GM23338 (cell line): ENCODE results near the gene OCEL1. TPM values are rescaled to one million over a fixed set of nuclear protein-coding genes. Genes with fewer than 3 reads are reported as not detected.

Source experiments
- ATAC-seq: fragments of 200-7000 bp; cut with Tn5 transposase; 3 replicates; pipeline ENCODE4 v1.9.1; 2020
- DNase-seq: peaks from one replicate; pipeline ENCODE4 v3.0.0-alpha.2; 2015; ENCODE audit warnings: low spot score
- H2AFZ ChIP-seq: fragments of 200-600 bp; sonication (generic); 2 replicates; pipeline ENCODE4 v1.8.0; 2016; ENCODE audit warnings: antibody characterized with exemption, mild to moderate bottlenecking, moderate library complexity
- H3F3A ChIP-seq: fragments of 200-600 bp; sonication (generic); replicated peaks from 2 replicates; pipeline ENCODE4 v1.8.0; 2017; ENCODE audit warnings: antibody characterized with exemption, mixed run types, low read depth
- H3K27ac ChIP-seq: fragments of 200-600 bp; sonication (generic); 2 replicates; pipeline ENCODE4 v1.6.1; 2016; ENCODE audit warnings: low read depth
- H3K27me3 ChIP-seq: fragments of 200-600 bp; sonication (generic); 2 replicates; pipeline ENCODE4 v1.8.0; 2016; ENCODE audit warnings: mild to moderate bottlenecking, mixed run types, moderate library complexity; ENCODE audit not compliant: insufficient read depth
- H3K36me3 ChIP-seq: fragments of 200-600 bp; sonication (generic); 2 replicates; pipeline ENCODE4 v1.8.0; 2016; ENCODE audit warnings: mild to moderate bottlenecking; ENCODE audit not compliant: insufficient read depth
- H3K4me1 ChIP-seq: fragments of 200-600 bp; sonication (generic); 2 replicates; pipeline ENCODE4 v1.8.0; 2016; ENCODE audit warnings: mild to moderate bottlenecking, moderate library complexity; ENCODE audit not compliant: insufficient read depth
- H3K4me2 ChIP-seq: fragments of 200-600 bp; sonication (generic); 2 replicates; pipeline ENCODE4 v1.7.1; 2017; ENCODE audit warnings: mixed run types
- H3K4me3 ChIP-seq: fragments of 200-600 bp; sonication (generic); 2 replicates; pipeline ENCODE4 v1.6.1; 2016; ENCODE audit warnings: mixed run types
- H3K79me2 ChIP-seq: fragments of 200-600 bp; sonication (generic); replicated peaks from 2 replicates; pipeline ENCODE4 v1.8.0; 2017; ENCODE audit warnings: mild to moderate bottlenecking; ENCODE audit not compliant: insufficient read depth
- H3K9me2 ChIP-seq: fragments of 200-600 bp; sonication (generic); 2 replicates; pipeline ENCODE4 v1.8.0; 2017; ENCODE audit not compliant: insufficient read depth
- H4K20me1 ChIP-seq: fragments of 200-600 bp; sonication (generic); replicated peaks from 2 replicates; pipeline ENCODE4 v1.8.0; 2017; ENCODE audit warnings: mild to moderate bottlenecking; ENCODE audit not compliant: insufficient read depth
- H3K27ac Mint-ChIP-seq: 2 replicates; pipeline ENCODE4 v1.8.0; 2020; ENCODE audit warnings: inconsistent platforms, mild to moderate bottlenecking, moderate library complexity, mixed read lengths
- H3K27me3 Mint-ChIP-seq: 3 replicates; pipeline ENCODE4 v1.8.0; 2022; ENCODE audit warnings: low read depth, mild to moderate bottlenecking, moderate library complexity, mixed read lengths, inconsistent platforms; ENCODE audit not compliant: insufficient read depth, poor library complexity
- H3K36me3 Mint-ChIP-seq: 3 replicates; pipeline ENCODE4 v1.8.0; 2021; ENCODE audit warnings: low read depth, mild to moderate bottlenecking, inconsistent platforms, moderate library complexity, mixed read lengths
- H3K4me1 Mint-ChIP-seq: 3 replicates; pipeline ENCODE4 v1.8.0; 2020; ENCODE audit warnings: mild to moderate bottlenecking, inconsistent platforms, mixed read lengths
- H3K4me3 Mint-ChIP-seq: 3 replicates; pipeline ENCODE4 v1.8.0; 2021; ENCODE audit warnings: moderate library complexity, mild to moderate bottlenecking, inconsistent platforms, mixed read lengths
- H3K9me3 Mint-ChIP-seq: 3 replicates; pipeline ENCODE4 v1.8.0; 2020; ENCODE audit warnings: moderate library complexity, mild to moderate bottlenecking, inconsistent platforms, mixed read lengths
- ETS1 ChIP-seq: IDR thresholded peaks from 2 replicates; pipeline ENCODE4 v1.6.1; 2016; ENCODE audit warnings: antibody characterized with exemption
- EZH2 ChIP-seq: fragments of 200-600 bp; sonication (generic); IDR thresholded peaks from one replicate; pipeline ENCODE4 v1.8.0; 2017; ENCODE audit warnings: antibody characterized with exemption, mild to moderate bottlenecking, low read depth; ENCODE audit not compliant: unreplicated experiment
- EZH2phosphoT487 ChIP-seq: fragments of 200-600 bp; sonication (generic); IDR thresholded peaks from one replicate; pipeline ENCODE4 v1.8.1; 2018; ENCODE audit warnings: antibody characterized with exemption; ENCODE audit not compliant: unreplicated experiment
- POLR2AphosphoS5 ChIP-seq: IDR thresholded peaks from 2 replicates; pipeline ENCODE4 v1.6.1; 2016; ENCODE audit warnings: antibody characterized with exemption, low read depth
- ZNF331 ChIP-seq: fragments of 250-450 bp; sonication (Bioruptor Pico); IDR thresholded peaks from 2 replicates; pipeline ENCODE4 v1.5.0; 2020; ENCODE audit warnings: low read depth, mild to moderate bottlenecking, moderate library complexity
- polyA plus RNA-seq: library from polyadenylated mRNA; unstranded; fragments of >200 nt; fragmentation: Nextera tagmentation; extraction: Ambion mirVana; gene quantifications from 2 replicates; pipeline ENCODE4 v1.2.1, GENCODE V29; 2016
- total RNA-seq: library from RNA; depleted of rRNA; stranded (reverse); fragments of >200 nt; shearing (Covaris generic); gene quantifications from 2 replicates; pipeline ENCODE4 v1.2.3, GENCODE V29; 2014

The OCEL1 gene
- total and polyA plus RNA-seq, 2 experiments from 2014 or later, result 12.7 to 47.4 TPM

DNA sequence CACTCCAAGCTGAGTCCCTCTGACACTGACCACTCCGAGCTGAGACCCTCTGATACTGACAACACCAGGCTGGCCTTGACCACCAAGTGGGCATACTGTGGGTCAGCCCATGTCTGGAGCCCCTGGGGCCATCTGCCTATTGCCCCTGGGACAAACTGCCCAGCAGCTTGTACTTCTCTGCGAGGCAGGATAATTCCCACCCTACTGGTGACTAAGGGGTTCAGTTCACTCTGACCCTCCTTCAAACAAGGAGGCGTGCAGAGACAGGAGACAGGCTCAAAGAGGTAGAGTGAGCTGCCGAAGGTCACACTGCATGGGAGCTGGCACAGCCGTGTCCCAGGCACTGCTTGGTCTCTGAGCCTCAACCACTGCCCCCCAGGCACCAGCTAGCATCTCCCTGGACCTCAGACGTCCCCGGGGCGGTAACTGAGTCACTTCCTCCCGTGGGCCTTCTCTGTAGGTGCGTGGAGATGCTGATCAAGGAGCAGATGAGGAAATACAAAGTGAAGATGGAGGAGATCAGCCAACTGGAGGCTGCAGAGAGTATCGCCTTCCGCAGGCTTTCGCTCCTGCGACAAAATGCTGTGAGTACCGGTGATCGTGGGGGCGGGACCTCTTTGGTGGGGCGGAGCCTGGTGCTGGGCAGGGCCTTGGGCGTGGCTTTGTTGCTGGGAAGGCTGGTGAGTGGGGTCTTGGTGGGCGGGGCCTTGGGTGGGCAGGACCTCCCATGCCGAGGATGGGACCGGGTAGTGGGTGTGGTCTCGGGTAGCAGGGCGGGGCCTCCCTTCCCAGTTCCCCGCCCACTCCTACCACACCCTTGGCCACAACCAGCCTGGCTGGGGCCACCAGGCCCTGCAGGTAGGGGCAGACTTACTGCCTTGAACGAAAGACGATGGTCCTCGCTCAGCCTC lies 16.6 kb upstream of the OCEL1 start:
- peak; percentile 88 for ATAC-seq
- no peak overlapping the region for H3K27ac Mint-ChIP-seq
- TF ChIP-seq EZH2phosphoT487 (no peak), POLR2AphosphoS5 (peak; percentile 48; the same call in 1 of the 2 replicates)
- peaks cover 33% of the 10 kb centered on the region for H3K36me3 Mint-ChIP-seq
- Histone ChIP-seq H3K4me2 (no peak overlapping the region), H3K79me2 (no peaks in the 10 kb centered on the region), H3K4me1 (peaks cover 9% of the 10 kb centered on the region), H3K4me3 (no peak overlapping the region), H3K27ac (peak overlapping the region; percentile 62; the same call in 1 of the 2 replicates), H4K20me1 (no peaks in the 10 kb centered on the region), H3F3A (peaks cover 15% of the 10 kb centered on the region), H2AFZ (no peak overlapping the region; the same call in 1 of the 2 replicates), H3K27me3 (no peaks in the 10 kb centered on the region), H3K9me2 (no peaks in the 10 kb centered on the region), H3K36me3 (no peaks in the 10 kb centered on the region)
- DNase-seq, result peak; percentile 99
- H3K4me3 Mint-ChIP-seq, result peak overlapping the region; percentile 61; the same call in 2 of the 3 replicates
- peaks cover 13% of the 10 kb centered on the region for H3K27me3 Mint-ChIP-seq
- no peaks in the 10 kb centered on the region; the same call in 2 of the 3 replicates for H3K9me3 Mint-ChIP-seq
- H3K4me1 Mint-ChIP-seq, result peaks cover 12% of the 10 kb centered on the region

- H3K36me3 Mint-ChIP-seq, result peaks cover 31% of the 10 kb centered on the region
- Histone ChIP-seq H3K4me2 (no peak overlapping the region), H2AFZ (no peak overlapping the region), H3F3A (peaks cover 18% of the 10 kb centered on the region), H3K27me3 (no peaks in the 10 kb centered on the region), H3K4me1 (peaks cover 9% of the 10 kb centered on the region), H4K20me1 (no peaks in the 10 kb centered on the region), H3K4me3 (no peak overlapping the region), H3K79me2 (no peaks in the 10 kb centered on the region), H3K36me3 (no peaks in the 10 kb centered on the region), H3K27ac (0 out of 2 replicates have a peak overlapping the region, but pooled peaks have one; percentile 45), H3K9me2 (no peaks in the 10 kb centered on the region)
- DNase-seq (no peak), ATAC-seq (no peak)
- H3K4me3 Mint-ChIP-seq, result no peak overlapping the region; the same call in 2 of the 3 replicates
- H3K9me3 Mint-ChIP-seq, result no peaks in the 10 kb centered on the region; the same call in 2 of the 3 replicates
- H3K27ac Mint-ChIP-seq, result no peak overlapping the region
- H3K27me3 Mint-ChIP-seq, result peaks cover 19% of the 10 kb centered on the region
- H3K4me1 Mint-ChIP-seq, result peaks cover 16% of the 10 kb centered on the region
- no peak for TF ChIP-seq ETS1
Measured at GRCh38 chr19:17210296-17210695, 15.7 kb upstream of the OCEL1 start.

- Histone ChIP-seq H3K27me3 (no peaks in the 10 kb centered on the region), H3K4me3 (no peak overlapping the region), H3K27ac (no peak overlapping the region), H3K4me1 (peaks cover 9% of the 10 kb centered on the region), H3K4me2 (no peak overlapping the region), H4K20me1 (no peaks in the 10 kb centered on the region), H3K79me2 (no peaks in the 10 kb centered on the region), H3K36me3 (no peaks in the 10 kb centered on the region), H3K9me2 (no peaks in the 10 kb centered on the region), H2AFZ (no peak overlapping the region), H3F3A (peaks cover 23% of the 10 kb centered on the region)
- Mint-ChIP-seq H3K27ac (no peak overlapping the region), H3K4me3 (no peak overlapping the region), H3K27me3 (peaks cover 24% of the 10 kb centered on the region), H3K36me3 (peaks cover 30% of the 10 kb centered on the region), H3K4me1 (peaks cover 21% of the 10 kb centered on the region), H3K9me3 (no peaks in the 10 kb centered on the region; the same call in 1 of the 3 replicates)
- no peak for DNase-seq
- no peak for ATAC-seq
- TF ChIP-seq ZNF331 (CRISPR knock-in tag) (no peak), EZH2 (no peak)
Measured at GRCh38 chr19:17211547-17212446, 14.2 kb upstream of the OCEL1 start.
